GM06990 (cell line): ENCODE results near the gene PRDM2.

Experiments used
- DNase-seq: peaks from one replicate; pipeline ENCODE4 v3.0.0-alpha.2; 2011; ENCODE audit not compliant: insufficient read length; ENCODE audit errors: extremely low read depth
- H3K27me3 ChIP-seq: replicated peaks from 2 replicates; pipeline ENCODE4 v1.6.0; 2011; ENCODE audit warnings: low read length; ENCODE audit not compliant: control insufficient read depth, insufficient read depth
- H3K36me3 ChIP-seq: 2 replicates; pipeline ENCODE4 v1.5.1; 2011; ENCODE audit warnings: low read length; ENCODE audit not compliant: control insufficient read depth, insufficient read depth
- H3K4me3 ChIP-seq: replicated peaks from 2 replicates; pipeline ENCODE4 v1.5.1; 2011; ENCODE audit warnings: low read depth, mild to moderate bottlenecking, control low read depth, low read length
- CTCF ChIP-seq: IDR thresholded peaks from 2 replicates; pipeline ENCODE4 v1.5.1; 2011; ENCODE audit warnings: low read length, control low read depth, mild to moderate bottlenecking, inconsistent platforms; ENCODE audit not compliant: insufficient read depth, poor library complexity, severe bottlenecking

The PRDM2 gene

GRCh38 chr1:13702425-13703127 is 2.6 kb downstream of the PRDM2 start:
- peak; percentile 61 for DNase-seq
- no peak for TF ChIP-seq CTCF
- Histone ChIP-seq H3K4me3 (peak overlapping the region; percentile 71), H3K27me3 (no peaks in the 10 kb centered on the region), H3K36me3 (no peaks in the 10 kb centered on the region)

- Histone ChIP-seq H3K4me3 (peak overlapping the region; percentile 45), H3K36me3 (no peaks in the 10 kb centered on the region), H3K27me3 (no peaks in the 10 kb centered on the region)
- no peak for DNase-seq
- no peak for TF ChIP-seq CTCF
Observed at GRCh38 chr1:13703128-13703513, 3.1 kb downstream of the PRDM2 start.

- H3K27me3 ChIP-seq: no peaks in the 10 kb centered on the region
- peak overlapping the region; percentile 45 for H3K4me3 ChIP-seq
- DNase-seq: no peak
- TF ChIP-seq CTCF: peak; percentile 6
- no peaks in the 10 kb centered on the region; the same call in 1 of the 2 replicates for H3K36me3 ChIP-seq
Observed at GRCh38 chr1:13703558-13704490, 3.8 kb downstream of the PRDM2 start.

GRCh38 chr1:13706046-13706445 is 6.1 kb downstream of the PRDM2 start:
- H3K4me3 ChIP-seq: no peak overlapping the region
- DNase-seq: no peak

GRCh38 chr1:13707164-13707563 is 7.2 kb downstream of the PRDM2 start:
- no peak overlapping the region for H3K4me3 ChIP-seq
- DNase-seq: no peak

More at GRCh38 chr1:13706046-13706445, 6.1 kb downstream of the PRDM2 start:
- no peaks in the 10 kb centered on the region; the same call in 1 of the 2 replicates for H3K36me3 ChIP-seq
- H3K27me3 ChIP-seq: no peaks in the 10 kb centered on the region
- TF ChIP-seq CTCF: no peak

More at GRCh38 chr1:13707164-13707563, 7.2 kb downstream of the PRDM2 start:
- Histone ChIP-seq H3K36me3 (no peaks in the 10 kb centered on the region; the same call in 1 of the 2 replicates), H3K27me3 (no peaks in the 10 kb centered on the region)
- no peak for TF ChIP-seq CTCF
